B cell (primary cell): Measurements from ENCODE around the gene ATG7. TPM values are rescaled to one million over a fixed set of nuclear protein-coding genes. Genes with fewer than 3 reads are reported as not detected.

Source experiments
- ATAC-seq: fragments of 200-7000 bp; cut with Tn5 transposase; one replicate; pipeline ENCODE4 v1.10.0; 2021; ENCODE audit warnings: low read depth, mild to moderate bottlenecking, moderate number of reproducible peaks, moderate library complexity
- CTCF ChIA-PET: fragments of 350-600 bp; sonication (Branson Sonifier 250); formaldehyde crosslinking; loops from one replicate; lab custom pipeline; 2021; ENCODE audit warnings: antibody characterized with exemption, inconsistent platforms; lab: Charles Lee
- POLR2A ChIA-PET: fragments of 350-600 bp; sonication (Branson Sonifier 250); formaldehyde crosslinking; loops from one replicate; lab custom pipeline; 2021; ENCODE audit warnings: antibody characterized with exemption; lab: Charles Lee
- DNase-seq: peaks from one replicate; pipeline ENCODE4 v3.0.0; 2013
- H2AFZ ChIP-seq: 2 replicates; pipeline ENCODE4 v1.6.1; 2012; ENCODE audit warnings: mild to moderate bottlenecking, low read depth, low read length; ENCODE audit not compliant: insufficient read depth, poor library complexity, severe bottlenecking
- H3K27ac ChIP-seq, 2 donors: 1 replicate in 1 of 2; 2 replicates in 1 of 2; pipeline ENCODE4 v1.5.1; 2012 to 2013; ENCODE audit warnings: low read length in 2 of 2, mild to moderate bottlenecking in 2 of 2, moderate library complexity in 1 of 2
- H3K27me3 ChIP-seq, 4 experiments: fragments of 200-600 bp in 1 of 4; sonication (generic) in 1 of 4; replicated peaks in 1 of 4; 1 replicate in 2 of 4; 2 replicates in 2 of 4; pipeline versions ENCODE4 v1.6.1 to v1.7.0; 2013 to 2016; ENCODE audit warnings: low read length in 3 of 4, mild to moderate bottlenecking in 2 of 4, mixed read lengths in 1 of 4, moderate library complexity in 1 of 4; ENCODE audit not compliant: insufficient read depth in 4 of 4, control insufficient read depth in 3 of 4; ENCODE audit errors: control extremely low read depth in 1 of 4
- H3K36me3 ChIP-seq, 2 experiments: replicated peaks in 1 of 2; 1 replicate in 1 of 2; 2 replicates in 1 of 2; pipeline versions ENCODE4 v1.6.1 to v1.7.1; 2013; ENCODE audit warnings: low read length in 1 of 2; ENCODE audit not compliant: insufficient read depth in 2 of 2, control insufficient read depth in 1 of 2; ENCODE audit errors: control extremely low read depth in 1 of 2, extremely low read depth in 1 of 2
- H3K4me1 ChIP-seq, 2 donors: fragments of 200-600 bp in 1 of 2; sonication (generic) in 1 of 2; 1 replicate in 1 of 2; 2 replicates in 1 of 2; pipeline versions ENCODE4 v1.5.1 to v1.6.1; 2013 to 2017; ENCODE audit warnings: low read length in 2 of 2; ENCODE audit not compliant: control insufficient read depth in 2 of 2, insufficient read depth in 2 of 2
- H3K4me2 ChIP-seq: replicated peaks from 2 replicates; pipeline ENCODE3; 2012; ENCODE audit warnings: mild to moderate bottlenecking, low read depth, low read length; ENCODE audit not compliant: poor library complexity, severe bottlenecking
- H3K4me3 ChIP-seq, 5 experiments: fragments of 200-600 bp in 1 of 5; sonication (generic) in 1 of 5; 1 replicate in 3 of 5; 2 replicates in 2 of 5; pipeline versions ENCODE4 v1.5.1 to v1.7.0; 2011 to 2016; ENCODE audit warnings: low read length in 4 of 5, mild to moderate bottlenecking in 4 of 5, low read depth in 2 of 5, control low read depth in 1 of 5, moderate library complexity in 1 of 5; ENCODE audit not compliant: insufficient read depth in 1 of 5; ENCODE audit errors: control extremely low read depth in 1 of 5, extremely low read depth in 1 of 5
- H3K79me2 ChIP-seq: fragments of 200-600 bp; sonication (generic); one replicate; pipeline ENCODE4 v1.6.0; 2016; ENCODE audit warnings: low read length; ENCODE audit not compliant: control insufficient read depth, insufficient read depth
- H3K9ac ChIP-seq: fragments of 200-600 bp; sonication (generic); 2 replicates; pipeline ENCODE4 v1.6.1; 2017; ENCODE audit warnings: mild to moderate bottlenecking, low read length, moderate library complexity
- H3K9me3 ChIP-seq, 3 donors: one replicate each; pipeline versions ENCODE4 v1.6.1 to v1.7.1; 2013; ENCODE audit warnings: low read length in 2 of 3; ENCODE audit not compliant: control insufficient read depth in 2 of 3, insufficient read depth in 1 of 3; ENCODE audit errors: control extremely low read depth in 1 of 3
- H4K20me1 ChIP-seq: 2 replicates; pipeline ENCODE4 v1.6.0; 2012; ENCODE audit warnings: mild to moderate bottlenecking, low read length; ENCODE audit not compliant: insufficient read depth, control insufficient read depth, poor library complexity, severe bottlenecking
- H3K27ac Mint-ChIP-seq: one replicate; pipeline ENCODE4 v1.8.0; 2021; ENCODE audit warnings: mixed read lengths
- H3K27me3 Mint-ChIP-seq: one replicate; pipeline ENCODE4 v1.8.0; 2021; ENCODE audit warnings: mixed read lengths
- H3K4me1 Mint-ChIP-seq: one replicate; pipeline ENCODE4 v1.8.0; 2021; ENCODE audit warnings: mixed read lengths
- H3K4me3 Mint-ChIP-seq: one replicate; pipeline ENCODE4 v1.8.0; 2021; ENCODE audit warnings: mixed read lengths
- H3K9me3 Mint-ChIP-seq: one replicate; pipeline ENCODE4 v1.8.0; 2022; ENCODE audit warnings: mixed read lengths; ENCODE audit not compliant: insufficient read depth
- CTCF ChIP-seq: fragments of 200-600 bp; IDR thresholded peaks from one replicate; pipeline ENCODE4 v1.8.0; 2022; ENCODE audit warnings: antibody characterized with exemption, mild to moderate bottlenecking
- EZH2 ChIP-seq: IDR thresholded peaks from 2 replicates; pipeline ENCODE4 v1.6.1; 2012; ENCODE audit warnings: borderline replicate concordance, low read depth, mild to moderate bottlenecking, moderate library complexity, low read length; ENCODE audit not compliant: insufficient read depth, poor library complexity, severe bottlenecking
- WGBS: methylation state at CpG from one replicate; pipeline ENCODE4 v1.1.5; 2013; ENCODE audit warnings: missing lambda C conversion rate; ENCODE audit not compliant: insufficient coverage; 5-methylcytosine and 5-hydroxymethylcytosine counted together
- intact Hi-C: fragments of 100-400 bp; cut with micrococcal nuclease; formaldehyde crosslinking; loops from one replicate; pipeline ENCODE4 v1.10.0; 2022
- polyA plus RNA-seq: library from polyadenylated mRNA; depleted of rRNA; stranded (reverse); fragments of >200 nt; gene quantifications from 2 replicates; pipeline ENCODE4 v1.2.3, GENCODE V29; 2012
- total RNA-seq, 2 donors: library from RNA; stranded (reverse); fragments of 120-200 nt in 1 of 2; gene quantifications; 1 replicate in 1 of 2; 2 replicates in 1 of 2; pipeline versions ENCODE4 v1.2.3 to v1.2.4, GENCODE V29; 2013 to 2022

The ATG7 gene
- total and polyA plus RNA-seq, 2 donors (not counting 1 experiment from before 2014, with no cell fraction given) = 13.9 to 66.4 TPM

DNA sequence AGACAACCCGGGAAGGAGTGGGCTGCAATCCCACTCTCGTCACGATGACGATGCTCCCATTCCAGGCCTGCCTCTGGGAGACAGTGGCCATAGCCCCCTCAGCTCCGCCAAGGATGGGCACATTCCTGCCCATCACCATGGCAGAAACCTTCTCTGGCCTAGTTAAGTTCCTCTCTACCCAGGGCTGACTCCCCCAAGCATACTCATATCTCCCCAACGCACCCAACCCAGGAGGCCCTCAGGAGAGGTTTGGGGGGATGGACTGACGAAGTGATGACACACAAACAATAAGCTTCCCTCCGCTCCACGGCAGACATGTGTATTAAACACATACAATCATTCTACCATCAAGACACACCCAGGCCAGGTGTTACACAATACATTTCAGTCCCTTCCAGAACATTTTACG is 311.4 kb downstream of the ATG7 start:
- Histone ChIP-seq H3K9ac (no peak overlapping the region), H3K36me3 (peaks cover 1 to 7% of the 10 kb centered on the region in 2 experiments), H3K4me2 (no peak overlapping the region), H2AFZ (no peak overlapping the region), H3K4me3 (no peak overlapping the region), H3K27ac (no peak overlapping the region), H4K20me1 (peaks cover 36% of the 10 kb centered on the region), H3K27me3 (no peaks in the 10 kb centered on the region), H3K9me3 (peaks cover 0 to 2% (median 0%) of the 10 kb centered on the region in 3 donors), H3K79me2 (peaks cover 95% of the 10 kb centered on the region), H3K4me1 (peaks cover 13 to 16% of the 10 kb centered on the region in 2 donors)
- intact Hi-C loops = no loop called here
- DNase-seq (no peak), ATAC-seq (no peak)
- Mint-ChIP-seq H3K4me1 (peaks cover 32% of the 10 kb centered on the region), H3K9me3 (no peaks in the 10 kb centered on the region), H3K27me3 (no peaks in the 10 kb centered on the region), H3K4me3 (no peak overlapping the region), H3K27ac (no peak overlapping the region)
- ChIA-PET POLR2A (no interaction called here), CTCF (no interaction called here)
- no peak for TF ChIP-seq CTCF
- no peak for TF ChIP-seq EZH2
- 86% methylated on average over 8 of the region's 10 CpGs for WGBS

DNA sequence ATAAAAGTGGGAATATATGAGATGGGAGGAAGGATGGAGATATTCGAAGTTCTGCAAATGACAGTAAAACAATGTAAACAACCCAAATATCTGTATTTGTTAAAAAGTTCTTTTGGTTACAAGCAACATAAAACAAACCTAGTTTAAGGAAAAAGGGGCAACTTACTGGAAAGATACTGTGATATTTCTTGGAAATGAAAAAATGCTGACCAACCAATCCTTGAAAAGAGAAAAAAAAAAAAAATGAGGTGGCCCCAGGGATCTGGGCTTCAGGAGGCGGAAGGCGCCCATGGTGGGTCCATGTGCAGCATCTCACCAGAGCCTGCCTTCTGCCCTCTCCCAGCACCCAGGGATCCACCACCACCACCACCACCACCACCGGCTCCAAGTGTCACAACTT is 312.4 kb downstream of the ATG7 start:
- Histone ChIP-seq H3K36me3 (peaks cover 1 to 7% of the 10 kb centered on the region in 2 experiments), H3K79me2 (peaks cover 96% of the 10 kb centered on the region), H4K20me1 (peaks cover 46% of the 10 kb centered on the region), H3K27me3 (no peaks in the 10 kb centered on the region), H3K9ac (no peak overlapping the region), H3K9me3 (peaks cover 0 to 2% (median 0%) of the 10 kb centered on the region in 3 donors), H3K27ac (no peak overlapping the region), H2AFZ (no peak overlapping the region), H3K4me3 (no peak overlapping the region), H3K4me2 (no peak overlapping the region), H3K4me1 (peaks cover 13 to 16% of the 10 kb centered on the region in 2 donors)
- TF ChIP-seq CTCF = no peak
- no peak for TF ChIP-seq EZH2
- Mint-ChIP-seq H3K27ac (no peak overlapping the region), H3K4me3 (no peak overlapping the region), H3K9me3 (no peaks in the 10 kb centered on the region), H3K27me3 (no peaks in the 10 kb centered on the region), H3K4me1 (peaks cover 34% of the 10 kb centered on the region)
- ChIA-PET CTCF (no interaction called here), POLR2A (no interaction called here)
- ATAC-seq (no peak), DNase-seq (no peak)
- intact Hi-C loops = no loop called here
- 95% methylated on average over 3 of the region's 4 CpGs for WGBS
